ENCODE data around the gene PAPSS2.

DNA sequence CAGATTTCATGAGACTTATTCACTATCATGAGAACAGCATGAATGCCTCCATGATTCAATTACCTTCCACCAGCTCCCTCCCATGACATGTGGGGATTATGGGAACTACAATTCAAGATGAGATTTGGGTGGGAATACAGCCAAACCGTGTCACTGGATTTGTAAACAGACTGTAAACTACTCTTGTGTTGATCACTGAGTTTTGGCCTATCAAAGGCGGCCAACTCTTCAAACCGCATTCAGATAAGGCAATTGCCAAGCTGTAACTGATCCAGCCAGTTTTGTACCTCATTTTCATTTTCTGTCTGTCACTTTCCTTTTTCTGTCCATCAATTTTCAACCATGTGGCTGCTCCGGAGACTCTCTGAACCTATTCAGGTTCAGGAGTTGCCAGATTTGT is 27.2 kb upstream of the PAPSS2 start:
- TF ChIP-seq, protein P1, sequence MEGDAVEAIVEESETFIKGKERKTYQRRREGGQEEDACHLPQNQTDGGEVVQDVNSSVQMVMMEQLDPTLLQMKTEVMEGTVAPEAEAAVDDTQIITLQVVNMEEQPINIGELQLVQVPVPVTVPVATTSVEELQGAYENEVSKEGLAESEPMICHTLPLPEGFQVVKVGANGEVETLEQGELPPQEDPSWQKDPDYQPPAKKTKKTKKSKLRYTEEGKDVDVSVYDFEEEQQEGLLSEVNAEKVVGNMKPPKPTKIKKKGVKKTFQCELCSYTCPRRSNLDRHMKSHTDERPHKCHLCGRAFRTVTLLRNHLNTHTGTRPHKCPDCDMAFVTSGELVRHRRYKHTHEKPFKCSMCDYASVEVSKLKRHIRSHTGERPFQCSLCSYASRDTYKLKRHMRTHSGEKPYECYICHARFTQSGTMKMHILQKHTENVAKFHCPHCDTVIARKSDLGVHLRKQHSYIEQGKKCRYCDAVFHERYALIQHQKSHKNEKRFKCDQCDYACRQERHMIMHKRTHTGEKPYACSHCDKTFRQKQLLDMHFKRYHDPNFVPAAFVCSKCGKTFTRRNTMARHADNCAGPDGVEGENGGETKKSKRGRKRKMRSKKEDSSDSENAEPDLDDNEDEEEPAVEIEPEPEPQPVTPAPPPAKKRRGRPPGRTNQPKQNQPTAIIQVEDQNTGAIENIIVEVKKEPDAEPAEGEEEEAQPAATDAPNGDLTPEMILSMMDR (IDR thresholded peaks at IDR 0.05), result no peak
- no peak for TF ChIP-seq POLR2A (IDR thresholded peaks at IDR 0.05)

Data from body of pancreas (tissue), 4 donors.